SK-N-SH (cell line): ENCODE measurements around the gene ZFP36L1. TPM values are rescaled to one million over a fixed set of nuclear protein-coding genes. Genes with fewer than 3 reads are reported as not detected.

Experiments
- CTCF ChIA-PET: fragments of 300-600, 350-600 bp; formaldehyde crosslinking; extraction: SDS; loops from one replicate; lab custom pipeline; 2021; lab: Yijun Ruan, JAX
- POLR2A ChIA-PET: fragments of 350-600 bp; sonication (Branson Sonifier 250); formaldehyde crosslinking; extraction: SDS; loops from one replicate; lab custom pipeline; 2020; ENCODE audit warnings: antibody characterized with exemption, inconsistent platforms; lab: Yijun Ruan, JAX
- DNase-seq: peaks from one replicate; pipeline ENCODE4 v3.0.0; 2012
- H2AFZ ChIP-seq: fragments of 200-600 bp; sonication (generic); 2 replicates; pipeline ENCODE4 v1.8.1; 2016; ENCODE audit warnings: antibody characterized with exemption, mild to moderate bottlenecking, low read depth
- H3F3A ChIP-seq: fragments of 200-600 bp; sonication (generic); replicated peaks from 2 replicates; pipeline ENCODE3; 2016; ENCODE audit warnings: antibody characterized with exemption, mild to moderate bottlenecking; ENCODE audit not compliant: insufficient read depth
- H3K27ac ChIP-seq, 2 experiments: fragments of 200-500 bp in 1 of 2; fragments of 200-600 bp in 1 of 2; sonication (Bioruptor generic) in 1 of 2; sonication (generic), shearing (Covaris generic) in 1 of 2; 2 replicates each; pipeline versions ENCODE4 v1.5.1 to v1.6.1; 2014 to 2016; ENCODE audit warnings: low read depth in 2 of 2, inconsistent platforms in 1 of 2, low read length in 1 of 2, mild to moderate bottlenecking in 1 of 2, mixed read lengths in 1 of 2
- H3K27me3 ChIP-seq: fragments of 200-600 bp; sonication (generic), shearing (Covaris generic); 2 replicates; pipeline ENCODE4 v1.6.1; 2016; ENCODE audit warnings: mixed run types; ENCODE audit not compliant: insufficient read depth
- H3K36me3 ChIP-seq, 2 experiments: fragments of 200-500 bp in 1 of 2; fragments of 200-600 bp in 1 of 2; sonication (Bioruptor generic) in 1 of 2; sonication (generic) in 1 of 2; replicated peaks in 1 of 2; 2 replicates each; pipeline versions ENCODE3 to v1.5.1; 2014 to 2016; ENCODE audit warnings: low read length in 1 of 2, mild to moderate bottlenecking in 1 of 2; ENCODE audit not compliant: insufficient read depth in 2 of 2, control insufficient read depth in 1 of 2
- H3K4me1 ChIP-seq, 2 experiments: fragments of 200-500 bp in 1 of 2; fragments of 200-600 bp in 1 of 2; sonication (Bioruptor generic) in 1 of 2; sonication (generic), shearing (Covaris generic) in 1 of 2; 2 replicates each; pipeline versions ENCODE4 v1.5.1 to v1.6.1; 2014 to 2016; ENCODE audit warnings: low read depth in 1 of 2, low read length in 1 of 2, mixed run types in 1 of 2; ENCODE audit not compliant: insufficient read depth in 2 of 2, control insufficient read depth in 1 of 2
- H3K4me2 ChIP-seq: fragments of 200-600 bp; sonication (generic), shearing (Covaris generic); 2 replicates; pipeline ENCODE4 v1.6.1; 2017; ENCODE audit warnings: mixed run types
- H3K4me3 ChIP-seq, 2 experiments: fragments of 200-500 bp in 1 of 2; fragments of 200-600 bp in 1 of 2; sonication (Bioruptor generic) in 1 of 2; sonication (generic), shearing (Covaris generic) in 1 of 2; 2 replicates each; pipeline versions ENCODE4 v1.5.1 to v1.8.1; 2014 to 2016; ENCODE audit warnings: low read depth in 2 of 2, inconsistent platforms in 1 of 2, low read length in 1 of 2, mild to moderate bottlenecking in 1 of 2, mixed read lengths in 1 of 2, moderate library complexity in 1 of 2
- H3K79me2 ChIP-seq: fragments of 200-600 bp; sonication (generic); 2 replicates; pipeline ENCODE4 v1.8.1; 2017; ENCODE audit warnings: mild to moderate bottlenecking; ENCODE audit not compliant: insufficient read depth
- H3K9ac ChIP-seq: fragments of 200-600 bp; sonication (generic); 2 replicates; pipeline ENCODE4 v1.6.1; 2017; ENCODE audit warnings: mixed run types
- H3K9me2 ChIP-seq: fragments of 200-600 bp; sonication (generic); 2 replicates; pipeline ENCODE4 v1.6.1; 2017; ENCODE audit warnings: mixed run types
- H3K9me3 ChIP-seq: fragments of 200-600 bp; sonication (generic); 2 replicates; pipeline ENCODE4 v1.6.1; 2017; ENCODE audit warnings: mixed run types, mild to moderate bottlenecking, moderate library complexity
- H4K20me1 ChIP-seq: fragments of 200-600 bp; sonication (generic); 2 replicates; pipeline ENCODE4 v1.6.1; 2017; ENCODE audit warnings: mild to moderate bottlenecking, mixed run types; ENCODE audit not compliant: insufficient read depth
- CHD2 ChIP-seq: fragments of 150-350 bp; IDR thresholded peaks from 2 replicates; pipeline ENCODE4 v1.6.1; 2018; ENCODE audit warnings: low read length; ENCODE audit not compliant: partially characterized antibody
- EP300 ChIP-seq, 2 experiments: IDR thresholded peaks; 2 replicates each; pipeline versions ENCODE4 v1.4.0 to v1.6.1; 2012; ENCODE audit warnings: borderline replicate concordance in 1 of 2, low read depth in 1 of 2, low read length in 1 of 2
- EZH2phosphoT487 ChIP-seq: fragments of 200-600 bp; sonication (generic); IDR thresholded peaks from 2 replicates; pipeline ENCODE4 v1.6.1; 2017; ENCODE audit warnings: low read depth, mixed run types, mild to moderate bottlenecking, antibody characterized with exemption, moderate library complexity, borderline replicate concordance
- FOSL2 ChIP-seq: IDR thresholded peaks from 2 replicates; pipeline ENCODE4 v1.4.0; 2012; ENCODE audit warnings: low read depth, mild to moderate bottlenecking, moderate library complexity, borderline replicate concordance
- FOXJ3 ChIP-seq: sonication (generic); formaldehyde crosslinking; IDR thresholded peaks from 2 replicates; pipeline ENCODE4 v1.5.1; 2020; ENCODE audit warnings: mild to moderate bottlenecking, missing genetic modification reagents
- FOXM1 ChIP-seq: IDR thresholded peaks from 2 replicates; pipeline ENCODE4 v1.4.0; 2012; ENCODE audit warnings: low read depth, mild to moderate bottlenecking
- GATA2 ChIP-seq: sonication (generic); formaldehyde crosslinking; IDR thresholded peaks from 2 replicates; pipeline ENCODE4 v1.5.0; 2020; ENCODE audit warnings: mild to moderate bottlenecking, missing genetic modification reagents
- JUND ChIP-seq: IDR thresholded peaks from 2 replicates; pipeline ENCODE4 v1.4.0; 2012
- MAX ChIP-seq: IDR thresholded peaks from 2 replicates; pipeline ENCODE4 v1.4.0; 2012; ENCODE audit warnings: low read depth
- MXI1 ChIP-seq: IDR thresholded peaks from 2 replicates; pipeline ENCODE4 v1.6.1; 2012; ENCODE audit warnings: mild to moderate bottlenecking, low read depth, low read length, improper control_type of control experiment
- NFIC ChIP-seq: IDR thresholded peaks from 2 replicates; pipeline ENCODE4 v1.4.0; 2012; ENCODE audit warnings: borderline replicate concordance
- NRF1 ChIP-seq: IDR thresholded peaks from 2 replicates; pipeline ENCODE4 v1.6.1; 2012; ENCODE audit warnings: low read depth, mild to moderate bottlenecking, low read length
- POLR2AphosphoS5 ChIP-seq: IDR thresholded peaks from 2 replicates; pipeline ENCODE4 v1.6.1; 2012; ENCODE audit warnings: low read depth, low read length
- RCOR1 ChIP-seq: fragments of 150-350 bp; IDR thresholded peaks from 2 replicates; pipeline ENCODE4 v1.6.1; 2017; ENCODE audit warnings: antibody characterized with exemption, low read length
- RFX5 ChIP-seq: IDR thresholded peaks from 2 replicates; pipeline ENCODE4 v1.6.1; 2012; ENCODE audit warnings: mild to moderate bottlenecking, improper control_type of control experiment, low read length
- SIN3A ChIP-seq: IDR thresholded peaks from 2 replicates; pipeline ENCODE4 v1.6.1; 2012; ENCODE audit warnings: low read depth, mild to moderate bottlenecking, low read length, moderate library complexity, borderline replicate concordance
- SMC3 ChIP-seq: IDR thresholded peaks from 2 replicates; pipeline ENCODE4 v1.6.1; 2012; ENCODE audit warnings: low read depth, low read length, improper control_type of control experiment
- TAF1 ChIP-seq: IDR thresholded peaks from 2 replicates; pipeline ENCODE4 v1.6.1; 2012; ENCODE audit warnings: low read depth, mild to moderate bottlenecking, low read length, moderate library complexity, borderline replicate concordance
- TEAD4 ChIP-seq: IDR thresholded peaks from 2 replicates; pipeline ENCODE4 v1.4.0; 2012; ENCODE audit warnings: mild to moderate bottlenecking, borderline replicate concordance; ENCODE audit not compliant: insufficient read depth
- YY1 ChIP-seq: IDR thresholded peaks from 2 replicates; pipeline ENCODE4 v1.4.0; 2012; ENCODE audit warnings: low read depth, mild to moderate bottlenecking
- ZBTB33 ChIP-seq: IDR thresholded peaks from 2 replicates; pipeline ENCODE4 v1.4.0; 2012; ENCODE audit warnings: low read depth, borderline replicate concordance
- WGBS: methylation state at CpG from one replicate; pipeline ENCODE4 v1.1.6; 2017; ENCODE audit warnings: low lambda C conversion rate; 5-methylcytosine and 5-hydroxymethylcytosine counted together
- polyA plus RNA-seq, 3 experiments: library from polyadenylated mRNA; depleted of rRNA; stranded (reverse); fragments of >200 nt; gene quantifications; 2 replicates each; pipeline ENCODE4 v1.2.3, GENCODE V29; 2012
- TF ChIP-seq, protein P1 (sequence below): IDR thresholded peaks from 2 replicates; pipeline ENCODE4; 2012
- TF ChIP-seq, protein P2 (sequence below): IDR thresholded peaks from 2 replicates; pipeline ENCODE4 v1.4.0; 2012; ENCODE audit warnings: low read depth, borderline replicate concordance

Gene ZFP36L1
- polyA plus RNA-seq, 1 of the 3 experiments (the other 2 are of a cell fraction) = 16.5 TPM

DNA sequence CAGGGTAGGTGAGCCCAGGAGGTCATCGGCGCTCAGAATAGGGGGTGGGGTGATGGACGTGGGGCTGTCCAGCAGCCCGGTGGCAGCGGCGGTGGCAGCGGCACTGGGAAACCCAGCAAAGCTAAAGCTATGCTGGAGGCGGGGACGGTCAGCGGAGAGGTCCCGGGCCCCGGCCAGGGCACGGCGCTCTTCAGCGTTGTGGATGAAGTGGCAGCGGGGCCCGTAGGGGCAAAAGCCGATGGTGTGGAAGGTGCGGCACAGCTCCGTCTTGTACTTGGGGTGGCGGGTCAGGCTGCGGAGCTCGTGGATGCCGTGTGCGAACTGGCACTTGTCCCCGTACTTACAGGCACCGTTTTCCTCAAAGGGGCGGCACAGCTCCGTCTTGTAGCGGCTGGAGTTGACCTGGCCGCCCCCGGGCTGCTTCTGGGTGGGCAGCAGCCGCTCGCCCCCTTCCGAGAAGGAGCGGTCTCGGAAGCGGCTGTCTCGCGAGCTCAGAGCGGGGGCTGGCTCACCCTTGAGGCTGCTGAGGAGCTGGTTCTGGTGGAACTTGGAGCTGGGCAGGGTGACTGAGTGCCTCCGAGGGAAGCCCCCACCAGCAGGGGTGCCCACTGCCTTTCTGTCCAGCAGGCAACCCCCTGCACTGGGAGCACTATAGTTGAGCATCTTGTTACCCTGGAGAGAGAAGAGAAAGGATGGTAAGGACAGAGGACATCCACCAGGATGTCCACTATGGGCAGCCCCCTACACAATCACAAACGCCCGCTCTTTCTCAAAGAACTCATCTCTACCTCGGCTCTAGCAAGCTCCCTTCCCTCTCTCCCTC is 2.8 kb downstream of the ZFP36L1 start (continued):
- TF ChIP-seq TEAD4 (no peak), MXI1 (no peak), SIN3A (no peak), GATA2 (CRISPR knock-in tag) (no peak), NRF1 (no peak), FOXM1 (no peak)

GRCh38 chr14:68788996-68789820 is 3.7 kb downstream of the ZFP36L1 start:
- H2AFZ ChIP-seq = no peak overlapping the region
- H3K79me2 ChIP-seq = peaks cover 25% of the 10 kb centered on the region
- peak overlapping the region; percentile 45 for H3K9ac ChIP-seq
- peak; percentile 95 for DNase-seq
- H3K4me2 ChIP-seq = peak overlapping the region; percentile 68
- H3K4me1 ChIP-seq = peaks cover 4 to 17% of the 10 kb centered on the region in 2 experiments
- peaks cover 29% of the 10 kb centered on the region for H3F3A ChIP-seq
- H3K27me3 ChIP-seq = no peaks in the 10 kb centered on the region
- no peaks in the 10 kb centered on the region for H4K20me1 ChIP-seq
- CTCF ChIA-PET = interaction anchor here (0.6 to 10.4 kb wide), 64 partner anchors 9 to 864 kb away, joined by 3 to 160 read pairs (median 4); no protein-coding TSS in a partner anchor
- no peaks in the 10 kb centered on the region for H3K9me3 ChIP-seq
- H3K9me2 ChIP-seq = no peaks in the 10 kb centered on the region
- peaks cover 3% of the 10 kb centered on the region in 2 experiments for H3K36me3 ChIP-seq
- WGBS = 29% methylated on average over 15 of the region's 16 CpGs
- POLR2A ChIA-PET = interaction anchor here (0.6 to 1.0 kb wide), 2 partner anchors 27 to 547 kb away, joined by 3 read pairs; no protein-coding TSS in a partner anchor
- peak overlapping the region in 1 of 2 experiments; percentile 52; a peak in 2 of 4 replicates for H3K4me3 ChIP-seq
- peak overlapping the region; percentile 58 to 64 for H3K27ac ChIP-seq
- TF ChIP-seq YY1 = peak; percentile 42; the same call in 1 of the 2 replicates
- TF ChIP-seq, protein P1, sequence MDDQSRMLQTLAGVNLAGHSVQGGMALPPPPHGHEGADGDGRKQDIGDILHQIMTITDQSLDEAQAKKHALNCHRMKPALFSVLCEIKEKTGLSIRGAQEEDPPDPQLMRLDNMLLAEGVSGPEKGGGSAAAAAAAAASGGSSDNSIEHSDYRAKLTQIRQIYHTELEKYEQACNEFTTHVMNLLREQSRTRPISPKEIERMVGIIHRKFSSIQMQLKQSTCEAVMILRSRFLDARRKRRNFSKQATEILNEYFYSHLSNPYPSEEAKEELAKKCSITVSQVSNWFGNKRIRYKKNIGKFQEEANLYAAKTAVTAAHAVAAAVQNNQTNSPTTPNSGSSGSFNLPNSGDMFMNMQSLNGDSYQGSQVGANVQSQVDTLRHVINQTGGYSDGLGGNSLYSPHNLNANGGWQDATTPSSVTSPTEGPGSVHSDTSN = no peak
- peak; percentile 99 for TF ChIP-seq SMC3
- TF ChIP-seq TAF1 = no peak
- TF ChIP-seq, protein P2, sequence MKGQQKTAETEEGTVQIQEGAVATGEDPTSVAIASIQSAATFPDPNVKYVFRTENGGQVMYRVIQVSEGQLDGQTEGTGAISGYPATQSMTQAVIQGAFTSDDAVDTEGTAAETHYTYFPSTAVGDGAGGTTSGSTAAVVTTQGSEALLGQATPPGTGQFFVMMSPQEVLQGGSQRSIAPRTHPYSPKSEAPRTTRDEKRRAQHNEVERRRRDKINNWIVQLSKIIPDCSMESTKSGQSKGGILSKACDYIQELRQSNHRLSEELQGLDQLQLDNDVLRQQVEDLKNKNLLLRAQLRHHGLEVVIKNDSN = no peak
- TF ChIP-seq EP300 (IDR thresholded peaks at IDR 0.05; ENCODE audit: borderline replicate concordance in 1 of 2, low read depth in 1 of 2, low read length in 1 of 2) = no peak
- peak; percentile 33; the same call in 1 of the 2 replicates for TF ChIP-seq NRF1
- peak; percentile 36; the same call in 1 of the 2 replicates for TF ChIP-seq SIN3A
- no peak for TF ChIP-seq EZH2phosphoT487
- TF ChIP-seq JUND = no peak
- TF ChIP-seq MXI1 = no peak
- no peak for TF ChIP-seq POLR2AphosphoS5
- TF ChIP-seq RFX5 = no peak
- no peak for TF ChIP-seq ZBTB33
- TF ChIP-seq GATA2 (CRISPR knock-in tag) = no peak
- TF ChIP-seq NFIC = peak; percentile 9; the same call in 1 of the 2 replicates
- peak; percentile 50 for TF ChIP-seq CHD2
- no peak for TF ChIP-seq FOXJ3 (CRISPR knock-in tag)
- peak; percentile 16; the same call in 1 of the 2 replicates for TF ChIP-seq MAX
- TF ChIP-seq RCOR1 = peak; percentile 38; the same call in 1 of the 2 replicates
- TF ChIP-seq FOSL2 = no peak
